Right lobe of liver (tissue), 4 donors: ENCODE data around the gene GMDS.

Experiments used
- CTCF ChIP-seq, 4 donors: fragments of 200-600 bp in 3 of 4; fragments of 450-650 bp in 1 of 4; IDR thresholded peaks; one replicate each; pipeline versions ENCODE4 v1.5.1 to v1.8.0; 2016 to 2022; ENCODE audit warnings: antibody characterized with exemption in 4 of 4, mild to moderate bottlenecking in 2 of 4
- POLR2A ChIP-seq: fragments of 450-650 bp; IDR thresholded peaks from one replicate; pipeline ENCODE4 v1.6.1; 2017; ENCODE audit warnings: antibody characterized with exemption, mild to moderate bottlenecking
- donor health status: DM: no; HTN: no; CAD: no.
- donor health status: DM: no; HTN: no; CAD: no.
- donor health status: DM: no; HTN: yes; CAD: no.

- TF ChIP-seq CTCF (IDR thresholded peaks at IDR 0.05): no peak
- no peak for TF ChIP-seq POLR2A
Observed at GRCh38 chr6:1603708-1604107, 641.7 kb downstream of the GMDS start.
